B cell (primary cell): ENCODE measurements around the gene PARD3. TPM values are rescaled to one million over a fixed set of nuclear protein-coding genes. Genes with fewer than 3 reads are reported as not detected.
"Not testable (repeated sequence)": the region's sequence is repeated elsewhere in the genome, so short reads cannot be mapped to it uniquely, and the experiment has no call there.

ENCODE experiments used
- ATAC-seq: fragments of 200-7000 bp; cut with Tn5 transposase; one replicate; pipeline ENCODE4 v1.10.0; 2021; ENCODE audit warnings: low read depth, mild to moderate bottlenecking, moderate number of reproducible peaks, moderate library complexity
- CTCF ChIA-PET: fragments of 350-600 bp; sonication (Branson Sonifier 250); formaldehyde crosslinking; loops from one replicate; lab custom pipeline; 2021; ENCODE audit warnings: antibody characterized with exemption, inconsistent platforms; lab: Charles Lee
- POLR2A ChIA-PET: fragments of 350-600 bp; sonication (Branson Sonifier 250); formaldehyde crosslinking; loops from one replicate; lab custom pipeline; 2021; ENCODE audit warnings: antibody characterized with exemption; lab: Charles Lee
- DNase-seq: peaks from one replicate; pipeline ENCODE4 v3.0.0; 2013
- H2AFZ ChIP-seq: 2 replicates; pipeline ENCODE4 v1.6.1; 2012; ENCODE audit warnings: mild to moderate bottlenecking, low read depth, low read length; ENCODE audit not compliant: insufficient read depth, poor library complexity, severe bottlenecking
- H3K27ac ChIP-seq, 2 donors: 1 replicate in 1 of 2; 2 replicates in 1 of 2; pipeline ENCODE4 v1.5.1; 2012 to 2013; ENCODE audit warnings: low read length in 2 of 2, mild to moderate bottlenecking in 2 of 2, moderate library complexity in 1 of 2
- H3K27me3 ChIP-seq, 4 experiments: fragments of 200-600 bp in 1 of 4; sonication (generic) in 1 of 4; replicated peaks in 1 of 4; 1 replicate in 2 of 4; 2 replicates in 2 of 4; pipeline versions ENCODE4 v1.6.1 to v1.7.0; 2013 to 2016; ENCODE audit warnings: low read length in 3 of 4, mild to moderate bottlenecking in 2 of 4, mixed read lengths in 1 of 4, moderate library complexity in 1 of 4; ENCODE audit not compliant: insufficient read depth in 4 of 4, control insufficient read depth in 3 of 4; ENCODE audit errors: control extremely low read depth in 1 of 4
- H3K36me3 ChIP-seq, 2 experiments: replicated peaks in 1 of 2; 1 replicate in 1 of 2; 2 replicates in 1 of 2; pipeline versions ENCODE4 v1.6.1 to v1.7.1; 2013; ENCODE audit warnings: low read length in 1 of 2; ENCODE audit not compliant: insufficient read depth in 2 of 2, control insufficient read depth in 1 of 2; ENCODE audit errors: control extremely low read depth in 1 of 2, extremely low read depth in 1 of 2
- H3K4me1 ChIP-seq, 2 donors: fragments of 200-600 bp in 1 of 2; sonication (generic) in 1 of 2; 1 replicate in 1 of 2; 2 replicates in 1 of 2; pipeline versions ENCODE4 v1.5.1 to v1.6.1; 2013 to 2017; ENCODE audit warnings: low read length in 2 of 2; ENCODE audit not compliant: control insufficient read depth in 2 of 2, insufficient read depth in 2 of 2
- H3K4me2 ChIP-seq: replicated peaks from 2 replicates; pipeline ENCODE3; 2012; ENCODE audit warnings: mild to moderate bottlenecking, low read depth, low read length; ENCODE audit not compliant: poor library complexity, severe bottlenecking
- H3K4me3 ChIP-seq, 5 experiments: fragments of 200-600 bp in 1 of 5; sonication (generic) in 1 of 5; 1 replicate in 3 of 5; 2 replicates in 2 of 5; pipeline versions ENCODE4 v1.5.1 to v1.7.0; 2011 to 2016; ENCODE audit warnings: low read length in 4 of 5, mild to moderate bottlenecking in 4 of 5, low read depth in 2 of 5, control low read depth in 1 of 5, moderate library complexity in 1 of 5; ENCODE audit not compliant: insufficient read depth in 1 of 5; ENCODE audit errors: control extremely low read depth in 1 of 5, extremely low read depth in 1 of 5
- H3K79me2 ChIP-seq: fragments of 200-600 bp; sonication (generic); one replicate; pipeline ENCODE4 v1.6.0; 2016; ENCODE audit warnings: low read length; ENCODE audit not compliant: control insufficient read depth, insufficient read depth
- H3K9ac ChIP-seq: fragments of 200-600 bp; sonication (generic); 2 replicates; pipeline ENCODE4 v1.6.1; 2017; ENCODE audit warnings: mild to moderate bottlenecking, low read length, moderate library complexity
- H3K9me3 ChIP-seq, 3 donors: one replicate each; pipeline versions ENCODE4 v1.6.1 to v1.7.1; 2013; ENCODE audit warnings: low read length in 2 of 3; ENCODE audit not compliant: control insufficient read depth in 2 of 3, insufficient read depth in 1 of 3; ENCODE audit errors: control extremely low read depth in 1 of 3
- H4K20me1 ChIP-seq: 2 replicates; pipeline ENCODE4 v1.6.0; 2012; ENCODE audit warnings: mild to moderate bottlenecking, low read length; ENCODE audit not compliant: insufficient read depth, control insufficient read depth, poor library complexity, severe bottlenecking
- H3K27ac Mint-ChIP-seq: one replicate; pipeline ENCODE4 v1.8.0; 2021; ENCODE audit warnings: mixed read lengths
- H3K27me3 Mint-ChIP-seq: one replicate; pipeline ENCODE4 v1.8.0; 2021; ENCODE audit warnings: mixed read lengths
- H3K4me1 Mint-ChIP-seq: one replicate; pipeline ENCODE4 v1.8.0; 2021; ENCODE audit warnings: mixed read lengths
- H3K4me3 Mint-ChIP-seq: one replicate; pipeline ENCODE4 v1.8.0; 2021; ENCODE audit warnings: mixed read lengths
- H3K9me3 Mint-ChIP-seq: one replicate; pipeline ENCODE4 v1.8.0; 2022; ENCODE audit warnings: mixed read lengths; ENCODE audit not compliant: insufficient read depth
- EZH2 ChIP-seq: IDR thresholded peaks from 2 replicates; pipeline ENCODE4 v1.6.1; 2012; ENCODE audit warnings: borderline replicate concordance, low read depth, mild to moderate bottlenecking, moderate library complexity, low read length; ENCODE audit not compliant: insufficient read depth, poor library complexity, severe bottlenecking
- WGBS: methylation state at CpG from one replicate; pipeline ENCODE4 v1.1.5; 2013; ENCODE audit warnings: missing lambda C conversion rate; ENCODE audit not compliant: insufficient coverage; 5-methylcytosine and 5-hydroxymethylcytosine counted together
- intact Hi-C: fragments of 100-400 bp; cut with micrococcal nuclease; formaldehyde crosslinking; loops from one replicate; pipeline ENCODE4 v1.10.0; 2022
- polyA plus RNA-seq: library from polyadenylated mRNA; depleted of rRNA; stranded (reverse); fragments of >200 nt; gene quantifications from 2 replicates; pipeline ENCODE4 v1.2.3, GENCODE V29; 2012
- total RNA-seq, 2 donors: library from RNA; stranded (reverse); fragments of 120-200 nt in 1 of 2; gene quantifications; 1 replicate in 1 of 2; 2 replicates in 1 of 2; pipeline versions ENCODE4 v1.2.3 to v1.2.4, GENCODE V29; 2013 to 2022
- TF ChIP-seq, protein P1 (sequence below): fragments of 200-600 bp; IDR thresholded peaks from one replicate; pipeline ENCODE4 v1.8.0; 2022; ENCODE audit warnings: antibody characterized with exemption, mild to moderate bottlenecking

Gene PARD3
- total and polyA plus RNA-seq, 2 donors (not counting 1 experiment from before 2014, with no cell fraction given): not detected

DNA sequence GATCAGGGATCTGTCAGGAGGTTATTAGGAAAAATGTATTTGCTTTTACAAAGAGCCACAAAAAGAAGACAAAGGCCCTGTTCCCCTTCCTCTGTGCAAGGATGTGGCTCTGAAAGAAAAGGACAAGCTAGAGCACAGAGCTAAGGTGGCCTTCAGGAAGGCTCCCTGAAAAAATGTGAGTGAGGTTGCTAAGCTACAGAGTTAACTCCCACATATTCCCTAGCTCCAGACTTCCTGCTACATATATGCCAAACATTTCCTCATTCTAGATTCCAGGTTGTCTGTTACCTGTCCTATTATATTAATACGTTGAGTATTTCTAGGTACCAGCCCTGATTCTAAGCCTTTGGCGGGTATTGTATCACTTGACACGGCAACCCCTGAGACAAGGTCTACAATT, 369.0 kb downstream of the PARD3 start:
- Histone ChIP-seq H3K9ac (no peak overlapping the region), H3K79me2 (no peaks in the 10 kb centered on the region), H3K4me3 (no peak overlapping the region), H3K27me3 (no peaks in the 10 kb centered on the region), H3K36me3 (no peaks in the 10 kb centered on the region), H4K20me1 (no peaks in the 10 kb centered on the region), H3K9me3 (no peaks in the 10 kb centered on the region), H3K27ac (no peak overlapping the region), H2AFZ (no peak overlapping the region), H3K4me2 (no peak overlapping the region), H3K4me1 (no peaks in the 10 kb centered on the region)
- H3K27me3 Mint-ChIP-seq: no peaks in the 10 kb centered on the region
- no peak for ATAC-seq
- no peak for TF ChIP-seq EZH2
- TF ChIP-seq, protein P1, sequence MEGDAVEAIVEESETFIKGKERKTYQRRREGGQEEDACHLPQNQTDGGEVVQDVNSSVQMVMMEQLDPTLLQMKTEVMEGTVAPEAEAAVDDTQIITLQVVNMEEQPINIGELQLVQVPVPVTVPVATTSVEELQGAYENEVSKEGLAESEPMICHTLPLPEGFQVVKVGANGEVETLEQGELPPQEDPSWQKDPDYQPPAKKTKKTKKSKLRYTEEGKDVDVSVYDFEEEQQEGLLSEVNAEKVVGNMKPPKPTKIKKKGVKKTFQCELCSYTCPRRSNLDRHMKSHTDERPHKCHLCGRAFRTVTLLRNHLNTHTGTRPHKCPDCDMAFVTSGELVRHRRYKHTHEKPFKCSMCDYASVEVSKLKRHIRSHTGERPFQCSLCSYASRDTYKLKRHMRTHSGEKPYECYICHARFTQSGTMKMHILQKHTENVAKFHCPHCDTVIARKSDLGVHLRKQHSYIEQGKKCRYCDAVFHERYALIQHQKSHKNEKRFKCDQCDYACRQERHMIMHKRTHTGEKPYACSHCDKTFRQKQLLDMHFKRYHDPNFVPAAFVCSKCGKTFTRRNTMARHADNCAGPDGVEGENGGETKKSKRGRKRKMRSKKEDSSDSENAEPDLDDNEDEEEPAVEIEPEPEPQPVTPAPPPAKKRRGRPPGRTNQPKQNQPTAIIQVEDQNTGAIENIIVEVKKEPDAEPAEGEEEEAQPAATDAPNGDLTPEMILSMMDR: no peak
- ChIA-PET CTCF (no interaction called here), POLR2A (no interaction called here)
- intact Hi-C loops: no loop called here
- H3K4me1 Mint-ChIP-seq: no peaks in the 10 kb centered on the region
- no peak overlapping the region for H3K4me3 Mint-ChIP-seq
- WGBS: 100% methylated on average over 1 of the region's 3 CpGs
- H3K27ac Mint-ChIP-seq: no peak overlapping the region
- no peaks in the 10 kb centered on the region for H3K9me3 Mint-ChIP-seq
- no peak for DNase-seq

DNA sequence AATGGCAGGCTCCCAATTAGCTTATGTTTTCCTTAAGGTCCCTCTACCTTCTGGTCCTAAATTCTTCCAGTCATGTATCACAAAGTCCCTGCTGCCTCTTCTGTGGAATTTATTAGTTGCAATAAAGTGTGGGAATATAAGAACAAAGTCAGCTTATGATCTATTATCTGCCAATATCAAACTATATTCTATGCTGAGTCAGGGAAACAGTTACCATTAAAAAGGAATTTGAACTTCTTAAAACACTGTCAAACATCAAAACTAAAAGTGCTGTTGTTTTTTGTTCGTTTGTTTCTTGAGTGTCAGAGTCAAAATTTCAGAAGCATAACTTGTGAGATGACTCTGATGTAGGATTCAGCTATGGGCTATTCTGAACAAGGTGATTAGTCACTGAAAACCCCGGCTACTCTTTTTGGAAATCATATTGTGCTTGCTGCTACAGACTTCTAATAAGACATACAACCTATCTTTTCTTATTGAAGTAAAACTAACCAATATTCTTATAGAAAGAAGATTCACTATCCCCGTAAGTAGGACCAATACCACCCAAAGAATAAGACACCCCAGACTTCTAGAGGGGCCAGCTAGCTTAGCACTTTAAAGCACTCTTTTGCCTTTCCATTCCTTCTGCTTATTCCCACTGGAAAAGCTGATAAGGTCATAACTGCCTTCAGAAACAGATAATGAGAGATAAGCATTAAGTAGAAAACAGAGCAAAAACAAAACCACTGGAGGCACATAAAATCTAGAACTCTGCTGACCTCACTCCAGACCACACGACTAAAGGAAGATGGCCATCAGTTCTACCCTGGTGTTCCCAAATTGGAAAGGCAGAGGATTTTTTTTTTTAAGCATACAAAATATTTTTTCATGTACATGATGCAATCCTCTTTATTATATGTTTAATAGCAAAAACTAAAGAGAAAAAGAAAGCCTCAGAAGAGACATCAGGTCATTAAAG, 370.6 kb downstream of the PARD3 start:
- H2AFZ ChIP-seq: no peak overlapping the region
- TF ChIP-seq EZH2: no peak
- TF ChIP-seq, protein P1: no peak
- H3K27me3 ChIP-seq: no peaks in the 10 kb centered on the region
- no peak overlapping the region for H3K27ac ChIP-seq
- no CpG with 5 or more reads among the region's 4 CpGs for WGBS
- POLR2A ChIA-PET: no interaction called here
- Mint-ChIP-seq H3K27ac (no peak overlapping the region), H3K9me3 (no peaks in the 10 kb centered on the region), H3K4me3 (no peak overlapping the region), H3K27me3 (no peaks in the 10 kb centered on the region), H3K4me1 (no peaks in the 10 kb centered on the region)
- no peak overlapping the region for H3K9ac ChIP-seq
- H3K9me3 ChIP-seq: no peaks in the 10 kb centered on the region
- H3K79me2 ChIP-seq: no peaks in the 10 kb centered on the region
- intact Hi-C loops: no loop called here
- no peak for DNase-seq
- no peaks in the 10 kb centered on the region for H4K20me1 ChIP-seq
- no peak for ATAC-seq
- no peaks in the 10 kb centered on the region for H3K4me1 ChIP-seq
- no peaks in the 10 kb centered on the region for H3K36me3 ChIP-seq
- no peak overlapping the region for H3K4me2 ChIP-seq
- H3K4me3 ChIP-seq: no peak overlapping the region
- CTCF ChIA-PET: no interaction called here

DNA sequence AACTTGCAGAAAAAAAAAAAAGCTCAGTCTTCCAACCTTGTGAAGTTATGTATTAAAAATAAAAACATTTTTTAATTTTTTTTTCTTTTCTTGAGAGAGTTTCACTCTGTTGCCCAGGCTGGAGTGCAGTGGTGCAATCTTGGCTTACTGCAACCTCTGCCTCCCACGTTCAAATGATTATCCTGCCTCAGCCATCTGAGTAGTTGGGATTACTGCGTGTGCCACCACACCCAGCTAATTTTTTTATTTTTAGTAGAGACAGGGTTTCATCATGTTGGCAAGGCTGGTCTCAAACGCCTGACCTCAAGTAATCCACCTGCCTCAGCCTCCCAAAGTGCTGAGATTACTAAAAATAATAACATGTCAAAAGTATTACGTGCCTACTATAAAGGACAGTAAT, 375.7 kb downstream of the PARD3 start:
- H2AFZ ChIP-seq, CTCF ChIA-PET, H3K4me3 ChIP-seq, H3K4me3 Mint-ChIP-seq, H3K27me3 ChIP-seq, H3K27ac Mint-ChIP-seq, POLR2A ChIA-PET, H3K27me3 Mint-ChIP-seq, H3K27ac ChIP-seq, H3K9ac ChIP-seq, ATAC-seq, intact Hi-C loops, H3K36me3 ChIP-seq, H3K4me1 Mint-ChIP-seq, H3K79me2 ChIP-seq, H3K9me3 ChIP-seq, H3K4me2 ChIP-seq, H4K20me1 ChIP-seq, H3K9me3 Mint-ChIP-seq, DNase-seq, H3K4me1 ChIP-seq: not testable (repeated sequence)
- no CpG with 5 or more reads among the region's 4 CpGs for WGBS
